Endothelial cell of umbilical vein (primary cell): ENCODE data around the gene SELENON. TPM values are rescaled to one million over a fixed set of nuclear protein-coding genes. Genes with fewer than 3 reads are reported as not detected.

Experiments used
- BruUV-seq: library from RNA; stranded (reverse); fragments of 400-500 nt; replicated peaks from 2 replicates; lab custom pipeline; 2021; lab: Mats Ljungman, UMichigan
- CTCF ChIA-PET: fragments of 300-600, 350-600 bp; sonication (Branson Sonifier 250); formaldehyde crosslinking; loops from one replicate; lab custom pipeline; 2021; ENCODE audit warnings: antibody characterized with exemption, inconsistent platforms; lab: Charles Lee
- POLR2A ChIA-PET: fragments of 300-600, 350-600 bp; sonication (Branson Sonifier 250); formaldehyde crosslinking; loops from one replicate; lab custom pipeline; 2021; ENCODE audit warnings: antibody characterized with exemption, inconsistent platforms; lab: Charles Lee
- DNase-seq: peaks from one replicate; pipeline ENCODE4 v3.0.0-alpha.2; 2011; ENCODE audit warnings: low read depth, low spot score
- FAIRE-seq: peaks from 2 replicates; lab custom pipeline; 2011; peaks lifted over from hg19 to GRCh38; lab: Jason Lieb, UNC
- H2AFZ ChIP-seq: 2 replicates; pipeline ENCODE4 v1.6.0; 2012; ENCODE audit warnings: low read depth, low read length, control low read depth, inconsistent platforms
- H3K27ac ChIP-seq: 2 replicates; pipeline ENCODE4 v1.5.1; 2011; ENCODE audit warnings: low read depth, mild to moderate bottlenecking, control low read depth, low read length, moderate library complexity; ENCODE audit not compliant: insufficient read depth
- H3K27me3 ChIP-seq, 2 experiments: 2 replicates each; pipeline versions ENCODE4 v1.6.0 to v1.6.1; 2011; ENCODE audit warnings: low read length in 2 of 2, mixed read lengths in 1 of 2; ENCODE audit not compliant: control insufficient read depth in 2 of 2, insufficient read depth in 2 of 2
- H3K36me3 ChIP-seq, 2 experiments: 2 replicates in 1 of 2; 3 replicates in 1 of 2; pipeline ENCODE4 v1.5.1; 2011; ENCODE audit warnings: low read length in 2 of 2, mild to moderate bottlenecking in 1 of 2, moderate library complexity in 1 of 2; ENCODE audit not compliant: control insufficient read depth in 2 of 2, insufficient read depth in 2 of 2; ENCODE audit errors: extremely low read depth in 1 of 2
- H3K4me1 ChIP-seq: 3 replicates; pipeline ENCODE4 v1.5.1; 2011; ENCODE audit warnings: mild to moderate bottlenecking, low read length; ENCODE audit not compliant: control insufficient read depth, insufficient read depth; ENCODE audit errors: extremely low read depth
- H3K4me2 ChIP-seq: 2 replicates; pipeline ENCODE4 v1.6.1; 2011; ENCODE audit warnings: low read length, control low read depth, mixed read lengths; ENCODE audit not compliant: insufficient read depth
- H3K4me3 ChIP-seq, 3 experiments: fragments of 200-600 bp in 1 of 3; sonication (generic), shearing (Covaris generic) in 1 of 3; replicated peaks in 1 of 3; 2 replicates each; pipeline ENCODE4 v1.5.1; 2011 to 2016; ENCODE audit warnings: control low read depth in 3 of 3, low read length in 3 of 3, mild to moderate bottlenecking in 2 of 3, inconsistent platforms in 1 of 3, low read depth in 1 of 3, moderate library complexity in 1 of 3; ENCODE audit not compliant: insufficient read depth in 1 of 3
- H3K79me2 ChIP-seq: 2 replicates; pipeline ENCODE4 v1.6.0; 2012; ENCODE audit warnings: low read length, inconsistent platforms; ENCODE audit not compliant: control insufficient read depth, insufficient read depth
- H3K9ac ChIP-seq: replicated peaks from 2 replicates; pipeline ENCODE3; 2011; ENCODE audit warnings: low read length, control low read depth; ENCODE audit not compliant: insufficient read depth; ENCODE audit errors: extremely low read depth
- H3K9me1 ChIP-seq: replicated peaks from 3 replicates; pipeline ENCODE4 v1.6.0; 2011; ENCODE audit warnings: mild to moderate bottlenecking, low read length; ENCODE audit not compliant: control insufficient read depth, insufficient read depth; ENCODE audit errors: extremely low read depth
- H3K9me3 ChIP-seq: replicated peaks from 2 replicates; pipeline ENCODE4 v1.5.1; 2012; ENCODE audit warnings: low read length, inconsistent platforms; ENCODE audit not compliant: control insufficient read depth, insufficient read depth
- H4K20me1 ChIP-seq: replicated peaks from 2 replicates; pipeline ENCODE3; 2011; ENCODE audit warnings: mild to moderate bottlenecking, low read length; ENCODE audit not compliant: control insufficient read depth, insufficient read depth; ENCODE audit errors: extremely low read depth
- EZH2 ChIP-seq: IDR thresholded peaks from 2 replicates; pipeline ENCODE4 v1.6.1; 2012; ENCODE audit warnings: borderline replicate concordance, low read depth, mild to moderate bottlenecking, moderate library complexity, low read length, inconsistent platforms; ENCODE audit not compliant: severe bottlenecking
- FOS ChIP-seq: IDR thresholded peaks from 2 replicates; pipeline ENCODE4 v1.6.1; 2011; ENCODE audit warnings: mild to moderate bottlenecking, low read length, moderate library complexity, borderline replicate concordance; ENCODE audit not compliant: insufficient read depth
- GATA2 ChIP-seq: IDR thresholded peaks from 2 replicates; pipeline ENCODE4 v1.7.0; 2011; ENCODE audit warnings: low read depth, mild to moderate bottlenecking, moderate library complexity, mixed read lengths, low read length; ENCODE audit not compliant: insufficient read length, insufficient read depth
- JUN ChIP-seq: IDR thresholded peaks from 2 replicates; pipeline ENCODE4 v1.6.1; 2011; ENCODE audit warnings: borderline replicate concordance, low read depth; ENCODE audit not compliant: insufficient read length, insufficient read depth
- MYC ChIP-seq: IDR thresholded peaks from one replicate; pipeline ENCODE4 v1.6.1; 2011; ENCODE audit warnings: mild to moderate bottlenecking, low read depth, low read length
- POLR2A ChIP-seq: IDR thresholded peaks from 2 replicates; pipeline ENCODE4 v1.6.1; 2012; ENCODE audit warnings: low read depth, mild to moderate bottlenecking, control low read depth, low read length
- POLR2AphosphoS5 ChIP-seq: IDR thresholded peaks from 2 replicates; pipeline ENCODE4 v1.6.1; 2012; ENCODE audit warnings: low read depth, mild to moderate bottlenecking, control low read depth, low read length, moderate library complexity; ENCODE audit not compliant: insufficient read depth
- dilution Hi-C: fragments of 300-500 bp; cut with MboI; formaldehyde crosslinking; loops from one replicate; pipeline ENCODE4 v1.15.0; 2019; ENCODE audit warnings: low sequenced_read_pairs; ENCODE audit not compliant: extremely low pct_ligation_motif_present
- intact Hi-C: fragments of 100-400 bp; cut with micrococcal nuclease; formaldehyde crosslinking; loops from one replicate; pipeline ENCODE4 v1.10.0; 2022
- polyA plus RNA-seq, 4 experiments: library from polyadenylated mRNA; depleted of rRNA in 3 of 4; stranded (reverse) in 3 of 4; unstranded in 1 of 4; fragments of >200 nt; gene quantifications; 2 replicates each; pipeline versions ENCODE4 v1.2.1 to v1.2.3, GENCODE V29; 2011 to 2012; ENCODE audit warnings: missing spikeins in 1 of 4
- total RNA-seq: library from RNA; stranded (reverse); gene quantifications from 2 replicates; pipeline ENCODE4 v1.2.3, GENCODE V29; 2021
- TF ChIP-seq, protein P1 (sequence below), 2 donors: IDR thresholded peaks; 1 replicate in 1 of 2; 2 replicates in 1 of 2; pipeline ENCODE4 v1.5.1; 2011; ENCODE audit warnings: low read length in 2 of 2, mild to moderate bottlenecking in 2 of 2, moderate library complexity in 2 of 2, control low read depth in 1 of 2, inconsistent platforms in 1 of 2, low read depth in 1 of 2; ENCODE audit not compliant: insufficient read depth in 1 of 2; ENCODE audit errors: extremely low read depth in 1 of 2
- TF ChIP-seq, protein P2 (sequence below): IDR thresholded peaks from 2 replicates; pipeline ENCODE4 v1.6.1; 2011; ENCODE audit not compliant: insufficient read depth, insufficient read length

Gene SELENON
- total and polyA plus RNA-seq, 2 donors (not counting 3 experiments of a cell fraction or from before 2014, with no cell fraction given) = 117 to 182 TPM

DNA sequence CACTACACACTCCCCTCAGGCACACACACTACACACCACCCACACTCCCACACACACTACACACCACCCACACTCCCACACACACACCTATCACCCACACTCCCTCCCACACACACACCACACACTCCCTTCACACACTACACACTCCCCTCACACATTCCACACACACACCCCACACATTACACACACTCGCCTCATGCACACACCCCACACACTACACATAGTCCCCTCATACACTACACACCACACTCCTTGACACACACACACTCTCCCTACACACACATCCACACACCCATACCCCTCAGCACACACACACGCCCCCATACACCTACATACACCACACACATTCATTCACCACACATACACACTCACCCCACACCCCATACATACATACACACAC, 31.0 kb upstream of the SELENON start:
- FAIRE-seq (no peak), DNase-seq (no peak)
- Histone ChIP-seq H2AFZ (no peak overlapping the region), H3K27ac (no peak overlapping the region), H3K9me3 (no peaks in the 10 kb centered on the region), H3K4me2 (no peak overlapping the region), H3K27me3 (no peaks in the 10 kb centered on the region), H3K79me2 (no peaks in the 10 kb centered on the region), H3K9me1 (no peaks in the 10 kb centered on the region), H3K36me3 (no peaks in the 10 kb centered on the region), H4K20me1 (no peaks in the 10 kb centered on the region), H3K4me3 (no peak overlapping the region), H3K4me1 (no peaks in the 10 kb centered on the region), H3K9ac (no peak overlapping the region)
- intact Hi-C loops = no loop called here
- TF ChIP-seq GATA2 (no peak), EZH2 (no peak), POLR2A (no peak), POLR2AphosphoS5 (no peak), JUN (no peak), MYC (no peak), FOS (no peak)
- TF ChIP-seq, protein P1, sequence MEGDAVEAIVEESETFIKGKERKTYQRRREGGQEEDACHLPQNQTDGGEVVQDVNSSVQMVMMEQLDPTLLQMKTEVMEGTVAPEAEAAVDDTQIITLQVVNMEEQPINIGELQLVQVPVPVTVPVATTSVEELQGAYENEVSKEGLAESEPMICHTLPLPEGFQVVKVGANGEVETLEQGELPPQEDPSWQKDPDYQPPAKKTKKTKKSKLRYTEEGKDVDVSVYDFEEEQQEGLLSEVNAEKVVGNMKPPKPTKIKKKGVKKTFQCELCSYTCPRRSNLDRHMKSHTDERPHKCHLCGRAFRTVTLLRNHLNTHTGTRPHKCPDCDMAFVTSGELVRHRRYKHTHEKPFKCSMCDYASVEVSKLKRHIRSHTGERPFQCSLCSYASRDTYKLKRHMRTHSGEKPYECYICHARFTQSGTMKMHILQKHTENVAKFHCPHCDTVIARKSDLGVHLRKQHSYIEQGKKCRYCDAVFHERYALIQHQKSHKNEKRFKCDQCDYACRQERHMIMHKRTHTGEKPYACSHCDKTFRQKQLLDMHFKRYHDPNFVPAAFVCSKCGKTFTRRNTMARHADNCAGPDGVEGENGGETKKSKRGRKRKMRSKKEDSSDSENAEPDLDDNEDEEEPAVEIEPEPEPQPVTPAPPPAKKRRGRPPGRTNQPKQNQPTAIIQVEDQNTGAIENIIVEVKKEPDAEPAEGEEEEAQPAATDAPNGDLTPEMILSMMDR (IDR thresholded peaks at IDR 0.05; ENCODE audit: extremely low read depth in 1 of 2, insufficient read depth in 1 of 2, low read depth in 1 of 2, low read length in 2 of 2) = no peak
- TF ChIP-seq, protein P2, sequence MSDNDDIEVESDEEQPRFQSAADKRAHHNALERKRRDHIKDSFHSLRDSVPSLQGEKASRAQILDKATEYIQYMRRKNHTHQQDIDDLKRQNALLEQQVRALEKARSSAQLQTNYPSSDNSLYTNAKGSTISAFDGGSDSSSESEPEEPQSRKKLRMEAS = no peak
- ChIA-PET POLR2A (no interaction called here), CTCF (no interaction called here)
- BruUV-seq = no TSS peak
- dilution Hi-C loops = no loop called here
